Liver (tissue), 9 donors: ENCODE data around the gene CPNE1. TPM values are rescaled to one million over a fixed set of nuclear protein-coding genes. Genes with fewer than 3 reads are reported as not detected.

ENCODE experiments used
- DNase-seq: peaks from one replicate; pipeline ENCODE4 v3.0.0-alpha.2; 2017; ENCODE audit warnings: low spot score
- H3K27ac ChIP-seq, 2 donors: one replicate each; pipeline ENCODE4 v1.7.0; 2013; ENCODE audit warnings: inconsistent platforms in 2 of 2, low read length in 2 of 2, control low read depth in 1 of 2, low read depth in 1 of 2, mild to moderate bottlenecking in 1 of 2
- H3K27me3 ChIP-seq, 4 donors: one replicate each; pipeline versions ENCODE4 v1.6.1 to v1.7.0; 2013; ENCODE audit warnings: low read length in 3 of 4, inconsistent platforms in 1 of 4, mild to moderate bottlenecking in 1 of 4, moderate library complexity in 1 of 4; ENCODE audit not compliant: control insufficient read depth in 4 of 4, insufficient read depth in 4 of 4
- H3K36me3 ChIP-seq, 4 donors: one replicate each; pipeline versions ENCODE4 v1.6.1 to v1.7.0; 2013; ENCODE audit warnings: low read length in 3 of 4, mild to moderate bottlenecking in 3 of 4, low read depth in 1 of 4, moderate library complexity in 1 of 4; ENCODE audit not compliant: control insufficient read depth in 4 of 4, insufficient read depth in 3 of 4
- H3K4me1 ChIP-seq, 4 donors: one replicate each; pipeline versions ENCODE4 v1.6.1 to v1.7.0; 2013; ENCODE audit warnings: low read length in 3 of 4, mild to moderate bottlenecking in 3 of 4, moderate library complexity in 1 of 4; ENCODE audit not compliant: control insufficient read depth in 4 of 4, insufficient read depth in 4 of 4
- H3K4me3 ChIP-seq, 3 donors: one replicate each; pipeline versions ENCODE4 v1.6.1 to v1.7.0; 2013; ENCODE audit warnings: low read length in 3 of 3, control low read depth in 1 of 3, low read depth in 1 of 3, mild to moderate bottlenecking in 1 of 3
- H3K9ac ChIP-seq, 2 donors: one replicate each; pipeline ENCODE4 v1.7.0; 2013; ENCODE audit warnings: low read length in 2 of 2, mild to moderate bottlenecking in 2 of 2, moderate library complexity in 2 of 2, control low read depth in 1 of 2, low read depth in 1 of 2
- H3K9me3 ChIP-seq, 4 donors: one replicate each; pipeline versions ENCODE4 v1.6.1 to v1.7.0; 2013; ENCODE audit warnings: low read length in 3 of 4; ENCODE audit not compliant: control insufficient read depth in 4 of 4
- EGR1 ChIP-seq, 2 donors: IDR thresholded peaks; 2 replicates each; pipeline ENCODE4 v1.6.1; 2016 to 2018; ENCODE audit warnings: antibody characterized with exemption in 2 of 2, low read depth in 2 of 2
- FOXA1 ChIP-seq: IDR thresholded peaks from 2 replicates; pipeline ENCODE4 v1.6.1; 2016; ENCODE audit warnings: antibody characterized with exemption
- FOXA2 ChIP-seq: IDR thresholded peaks from 2 replicates; pipeline ENCODE4 v1.6.1; 2016; ENCODE audit warnings: antibody characterized with exemption
- HNF4A ChIP-seq, 2 donors: conservative IDR thresholded peaks; 2 replicates each; pipeline ENCODE4 v1.6.1; 2016; ENCODE audit warnings: antibody characterized with exemption in 2 of 2, mild to moderate bottlenecking in 2 of 2
- HNF4G ChIP-seq: IDR thresholded peaks from 2 replicates; pipeline ENCODE4 v1.6.1; 2016; ENCODE audit warnings: antibody characterized with exemption
- JUND ChIP-seq, 2 donors: IDR thresholded peaks; 2 replicates each; pipeline ENCODE4 v1.6.1; 2016; ENCODE audit warnings: antibody characterized with exemption in 2 of 2
- NR2F2 ChIP-seq: IDR thresholded peaks from 2 replicates; pipeline ENCODE4 v1.6.1; 2016; ENCODE audit warnings: antibody characterized with exemption
- RXRA ChIP-seq, 2 donors: IDR thresholded peaks; 2 replicates each; pipeline ENCODE4 v1.6.1; 2017 to 2018; ENCODE audit warnings: antibody characterized with exemption in 2 of 2, mild to moderate bottlenecking in 1 of 2
- SP1 ChIP-seq: IDR thresholded peaks from 2 replicates; pipeline ENCODE4 v1.6.1; 2018; ENCODE audit warnings: antibody characterized with exemption, mild to moderate bottlenecking
- TAF1 ChIP-seq: conservative IDR thresholded peaks from 2 replicates; pipeline ENCODE4 v1.6.1; 2016; ENCODE audit warnings: antibody characterized with exemption, mild to moderate bottlenecking
- YY1 ChIP-seq: IDR thresholded peaks from 2 replicates; pipeline ENCODE4 v1.6.1; 2016; ENCODE audit warnings: antibody characterized with exemption, mild to moderate bottlenecking
- WGBS: extraction: QIAGEN DNeasy Blood & Tissue Kit; methylation state at CpG from one replicate; pipeline ENCODE4 v1.1.7; 2013; 5-methylcytosine and 5-hydroxymethylcytosine counted together
- polyA plus RNA-seq, 2 donors: library from polyadenylated mRNA; stranded (reverse) in 1 of 2; unstranded in 1 of 2; fragments of 200-250 nt in 1 of 2; fragments of >200 nt in 1 of 2; fragmentation: Nextera tagmentation in 1 of 2; extraction: Ambion mirVana in 1 of 2; gene quantifications; one replicate each; pipeline versions ENCODE4 v1.2.1 to v1.2.3, GENCODE V29; 2013 to 2015
- total RNA-seq, 2 donors: library from RNA; depleted of rRNA; stranded (reverse); fragments of >200 nt; gene quantifications; one replicate each; pipeline ENCODE4 v1.2.3, GENCODE V29; 2014
- TF ChIP-seq, protein P1 (sequence below): IDR thresholded peaks from 2 replicates; pipeline ENCODE4 v1.6.1; 2016; ENCODE audit warnings: antibody characterized with exemption
- TF ChIP-seq, protein P2 (sequence below): IDR thresholded peaks from 2 replicates; pipeline ENCODE4 v1.6.1; 2016; ENCODE audit warnings: antibody characterized with exemption
- TF ChIP-seq, protein P3 (sequence below): IDR thresholded peaks from 2 replicates; pipeline ENCODE4 v1.6.1; 2016; ENCODE audit warnings: antibody characterized with exemption
- TF ChIP-seq, protein P4 (sequence below): IDR thresholded peaks from 2 replicates; pipeline ENCODE4 v1.6.1; 2016; ENCODE audit warnings: antibody characterized with exemption, mild to moderate bottlenecking
- donor health status: healthy.
- donor health status: healthy.
- donor health status: healthy.
- donor health status: healthy.
- donor health status: healthy.

Gene CPNE1
- total and polyA plus RNA-seq, 4 donors: 25.5 to 55.4 (median 50.5) TPM

DNA sequence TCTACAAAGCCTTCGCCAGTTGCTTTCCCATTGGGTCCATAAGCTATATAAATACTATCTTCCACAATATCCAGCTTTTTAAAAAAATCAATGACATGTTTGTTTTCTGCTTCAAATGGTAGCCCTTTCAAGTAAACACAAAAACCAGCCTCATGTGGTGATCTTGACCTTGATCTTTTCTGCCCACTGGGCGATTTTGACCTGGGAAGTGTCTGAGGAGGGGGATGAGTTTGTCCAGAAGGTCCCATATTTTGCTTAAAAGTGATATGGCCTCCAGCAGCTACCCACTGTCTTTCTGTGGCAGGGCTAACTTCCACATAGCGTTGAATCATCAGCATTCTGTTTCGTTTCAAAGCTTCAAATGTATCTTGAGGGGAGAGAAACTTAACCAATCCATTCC is 10.8 kb downstream of the CPNE1 start:
- H3K9me3 ChIP-seq: no peaks in the 10 kb centered on the region
- H3K4me1 ChIP-seq: peaks cover 0 to 14% (median 5%) of the 10 kb centered on the region in 4 donors
- H3K9ac ChIP-seq: no peak overlapping the region
- TF ChIP-seq, protein P1, sequence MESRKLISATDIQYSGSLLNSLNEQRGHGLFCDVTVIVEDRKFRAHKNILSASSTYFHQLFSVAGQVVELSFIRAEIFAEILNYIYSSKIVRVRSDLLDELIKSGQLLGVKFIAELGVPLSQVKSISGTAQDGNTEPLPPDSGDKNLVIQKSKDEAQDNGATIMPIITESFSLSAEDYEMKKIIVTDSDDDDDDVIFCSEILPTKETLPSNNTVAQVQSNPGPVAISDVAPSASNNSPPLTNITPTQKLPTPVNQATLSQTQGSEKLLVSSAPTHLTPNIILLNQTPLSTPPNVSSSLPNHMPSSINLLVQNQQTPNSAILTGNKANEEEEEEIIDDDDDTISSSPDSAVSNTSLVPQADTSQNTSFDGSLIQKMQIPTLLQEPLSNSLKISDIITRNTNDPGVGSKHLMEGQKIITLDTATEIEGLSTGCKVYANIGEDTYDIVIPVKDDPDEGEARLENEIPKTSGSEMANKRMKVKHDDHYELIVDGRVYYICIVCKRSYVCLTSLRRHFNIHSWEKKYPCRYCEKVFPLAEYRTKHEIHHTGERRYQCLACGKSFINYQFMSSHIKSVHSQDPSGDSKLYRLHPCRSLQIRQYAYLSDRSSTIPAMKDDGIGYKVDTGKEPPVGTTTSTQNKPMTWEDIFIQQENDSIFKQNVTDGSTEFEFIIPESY: no peak
- TF ChIP-seq SP1: no peak
- no peak for TF ChIP-seq YY1
- no peak for TF ChIP-seq FOXA1
- TF ChIP-seq EGR1 (IDR thresholded peaks at IDR 0.05; ENCODE audit: low read depth in 2 of 2): no peak
- TF ChIP-seq JUND (IDR thresholded peaks at IDR 0.05): no peak
- TF ChIP-seq, protein P2, sequence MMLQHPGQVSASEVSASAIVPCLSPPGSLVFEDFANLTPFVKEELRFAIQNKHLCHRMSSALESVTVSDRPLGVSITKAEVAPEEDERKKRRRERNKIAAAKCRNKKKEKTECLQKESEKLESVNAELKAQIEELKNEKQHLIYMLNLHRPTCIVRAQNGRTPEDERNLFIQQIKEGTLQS: no peak
- H3K27ac ChIP-seq: no peak overlapping the region
- no peaks in the 10 kb centered on the region for H3K27me3 ChIP-seq
- peaks cover 1 to 23% (median 20%) of the 10 kb centered on the region in 4 donors for H3K36me3 ChIP-seq
- no peak for DNase-seq
- WGBS: 94% methylated on average over 4 of the region's 4 CpGs
- no peak overlapping the region for H3K4me3 ChIP-seq

DNA sequence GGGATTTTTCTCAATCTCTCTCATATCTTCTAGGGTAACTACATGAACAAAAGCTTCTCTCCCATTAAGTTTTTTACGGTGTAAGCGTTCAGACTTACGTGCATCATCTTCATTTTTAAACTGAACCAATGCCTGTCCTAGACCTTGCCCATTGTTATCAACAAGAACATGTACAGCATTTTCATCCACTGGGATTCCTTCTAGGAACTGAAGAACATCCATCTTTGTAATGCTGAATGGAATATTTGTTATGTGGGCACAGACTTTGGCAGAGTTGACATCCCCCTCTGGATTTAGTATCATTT is 11.3 kb downstream of the CPNE1 start:
- DNase-seq: no peak
- Histone ChIP-seq H3K4me3 (no peak overlapping the region), H3K36me3 (peaks cover 1 to 23% (median 20%) of the 10 kb centered on the region in 4 donors), H3K27me3 (no peaks in the 10 kb centered on the region), H3K4me1 (peaks cover 0 to 14% (median 4%) of the 10 kb centered on the region in 4 donors), H3K9ac (no peak overlapping the region), H3K9me3 (no peaks in the 10 kb centered on the region), H3K27ac (no peak overlapping the region)
- WGBS: 99% methylated on average over 3 of the region's 3 CpGs
- TF ChIP-seq NR2F2: no peak
- no peak for TF ChIP-seq HNF4A (conservative IDR thresholded peaks at IDR 0.05)
- TF ChIP-seq, protein P1: no peak
- no peak for TF ChIP-seq HNF4G
- TF ChIP-seq, protein P2: no peak
- TF ChIP-seq YY1: no peak
- no peak for TF ChIP-seq FOXA2
- TF ChIP-seq, protein P3, sequence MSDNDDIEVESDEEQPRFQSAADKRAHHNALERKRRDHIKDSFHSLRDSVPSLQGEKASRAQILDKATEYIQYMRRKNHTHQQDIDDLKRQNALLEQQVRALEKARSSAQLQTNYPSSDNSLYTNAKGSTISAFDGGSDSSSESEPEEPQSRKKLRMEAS: no peak
- TF ChIP-seq RXRA (IDR thresholded peaks at IDR 0.05): no peak
- TF ChIP-seq EGR1 (IDR thresholded peaks at IDR 0.05; ENCODE audit: low read depth in 2 of 2): no peak
- TF ChIP-seq, protein P4, sequence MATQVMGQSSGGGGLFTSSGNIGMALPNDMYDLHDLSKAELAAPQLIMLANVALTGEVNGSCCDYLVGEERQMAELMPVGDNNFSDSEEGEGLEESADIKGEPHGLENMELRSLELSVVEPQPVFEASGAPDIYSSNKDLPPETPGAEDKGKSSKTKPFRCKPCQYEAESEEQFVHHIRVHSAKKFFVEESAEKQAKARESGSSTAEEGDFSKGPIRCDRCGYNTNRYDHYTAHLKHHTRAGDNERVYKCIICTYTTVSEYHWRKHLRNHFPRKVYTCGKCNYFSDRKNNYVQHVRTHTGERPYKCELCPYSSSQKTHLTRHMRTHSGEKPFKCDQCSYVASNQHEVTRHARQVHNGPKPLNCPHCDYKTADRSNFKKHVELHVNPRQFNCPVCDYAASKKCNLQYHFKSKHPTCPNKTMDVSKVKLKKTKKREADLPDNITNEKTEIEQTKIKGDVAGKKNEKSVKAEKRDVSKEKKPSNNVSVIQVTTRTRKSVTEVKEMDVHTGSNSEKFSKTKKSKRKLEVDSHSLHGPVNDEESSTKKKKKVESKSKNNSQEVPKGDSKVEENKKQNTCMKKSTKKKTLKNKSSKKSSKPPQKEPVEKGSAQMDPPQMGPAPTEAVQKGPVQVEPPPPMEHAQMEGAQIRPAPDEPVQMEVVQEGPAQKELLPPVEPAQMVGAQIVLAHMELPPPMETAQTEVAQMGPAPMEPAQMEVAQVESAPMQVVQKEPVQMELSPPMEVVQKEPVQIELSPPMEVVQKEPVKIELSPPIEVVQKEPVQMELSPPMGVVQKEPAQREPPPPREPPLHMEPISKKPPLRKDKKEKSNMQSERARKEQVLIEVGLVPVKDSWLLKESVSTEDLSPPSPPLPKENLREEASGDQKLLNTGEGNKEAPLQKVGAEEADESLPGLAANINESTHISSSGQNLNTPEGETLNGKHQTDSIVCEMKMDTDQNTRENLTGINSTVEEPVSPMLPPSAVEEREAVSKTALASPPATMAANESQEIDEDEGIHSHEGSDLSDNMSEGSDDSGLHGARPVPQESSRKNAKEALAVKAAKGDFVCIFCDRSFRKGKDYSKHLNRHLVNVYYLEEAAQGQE: no peak
- TF ChIP-seq TAF1: no peak
